GM19351 (cell line): ENCODE results near the gene BMP8A.
"Not testable (repeated sequence)": the region's sequence is repeated elsewhere in the genome, so short reads cannot be mapped to it uniquely, and the experiment has no call there.

Experiments used
- ATAC-seq: cut with Tn5 transposase; IDR thresholded peaks from one replicate; pipeline ENCODE4 v1.9.1; 2021; ENCODE audit warnings: mild to moderate bottlenecking, moderate library complexity; ENCODE audit not compliant: unreplicated experiment

Gene BMP8A

DNA sequence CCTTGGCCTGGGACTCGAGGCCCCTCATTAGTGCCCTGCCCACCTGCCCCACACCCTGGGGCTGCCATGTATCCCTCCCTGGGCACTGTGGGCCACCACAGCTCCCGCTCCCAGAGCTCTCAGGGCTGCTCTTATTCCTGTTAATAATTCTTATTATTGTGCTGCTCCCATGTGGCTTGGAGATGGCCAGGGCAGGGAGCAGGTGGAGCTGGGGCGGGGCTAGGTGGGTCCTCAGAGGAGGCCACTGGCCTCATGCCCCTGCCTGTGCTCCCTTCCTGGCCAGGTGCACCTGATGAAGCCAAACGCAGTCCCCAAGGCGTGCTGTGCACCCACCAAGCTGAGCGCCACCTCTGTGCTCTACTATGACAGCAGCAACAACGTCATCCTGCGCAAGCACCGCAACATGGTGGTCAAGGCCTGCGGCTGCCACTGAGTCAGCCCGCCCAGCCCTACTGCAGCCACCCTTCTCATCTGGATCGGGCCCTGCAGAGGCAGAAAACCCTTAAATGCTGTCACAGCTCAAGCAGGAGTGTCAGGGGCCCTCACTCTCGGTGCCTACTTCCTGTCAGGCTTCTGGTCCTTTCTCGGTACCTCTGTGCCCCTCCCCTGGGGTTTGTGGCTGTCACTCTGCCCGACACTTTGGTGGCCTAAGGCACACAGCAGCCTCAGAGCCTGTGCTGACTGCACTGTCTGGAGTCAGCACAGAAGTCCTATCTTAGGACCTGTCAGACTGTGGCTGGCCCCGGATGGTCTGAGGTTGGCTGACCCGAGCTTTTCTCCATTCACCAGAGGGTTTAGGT, 34.1 kb downstream of the BMP8A start:
- peak; percentile 95 for ATAC-seq

DNA sequence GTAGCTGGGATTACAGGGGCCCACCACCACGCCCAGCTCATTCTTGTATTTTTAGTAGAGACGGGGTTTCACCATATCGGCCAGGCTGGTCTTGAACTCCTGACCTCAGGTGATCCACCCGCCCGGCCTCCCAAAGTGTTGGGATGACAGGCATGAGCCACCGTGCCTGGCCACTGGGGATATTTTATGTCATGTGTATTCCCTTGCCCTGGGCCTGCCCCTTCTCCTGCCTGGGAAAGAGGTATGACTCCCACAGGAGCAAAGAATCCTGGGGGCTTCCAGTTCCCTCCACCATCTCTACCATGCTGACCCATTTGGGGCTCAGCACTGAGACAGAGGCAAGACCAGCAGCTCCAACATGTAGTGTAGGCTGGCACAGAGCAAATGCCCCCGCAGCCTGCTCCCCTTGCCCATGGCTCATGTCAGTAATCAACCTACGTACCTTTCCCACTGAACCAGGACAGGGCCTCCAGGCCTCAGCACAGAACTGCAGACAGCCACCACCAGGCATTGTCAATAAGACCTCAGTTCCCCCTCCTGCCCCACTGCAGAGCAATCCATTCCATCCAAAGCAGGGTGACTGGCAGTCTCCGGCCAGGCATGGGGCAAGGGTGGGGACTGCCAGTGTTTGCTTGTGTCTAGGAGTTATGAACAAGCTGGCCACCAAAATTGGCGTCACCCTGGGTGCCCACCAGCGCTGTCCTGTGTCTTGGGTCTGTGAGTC, 35.2 kb downstream of the BMP8A start:
- ATAC-seq, result no peak

DNA sequence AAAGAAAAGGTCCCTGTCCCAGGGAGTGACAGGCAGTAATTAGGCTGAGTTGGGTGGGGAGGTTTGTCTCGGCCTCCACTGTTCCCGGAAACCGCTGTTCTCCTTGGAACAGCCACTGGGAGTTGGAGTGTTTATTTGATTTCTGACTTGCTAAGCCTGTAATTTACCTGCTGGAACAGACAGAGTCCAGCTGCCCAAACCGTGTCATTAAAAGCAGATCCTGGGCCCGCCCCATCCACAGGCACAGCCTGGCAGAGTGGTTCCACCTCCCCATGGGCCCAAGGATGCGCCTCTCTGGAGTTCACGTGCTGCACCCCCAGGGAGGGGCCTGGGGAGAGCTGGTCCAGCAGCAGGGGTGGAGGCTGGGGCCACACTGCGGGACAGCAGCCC, 35.7 kb downstream of the BMP8A start:
- ATAC-seq, result not testable (repeated sequence)

- ATAC-seq, result no peak
Measured at GRCh38 chr1:39528082-39528481, 36.6 kb downstream of the BMP8A start.

- no peak for ATAC-seq
Measured at GRCh38 chr1:39529901-39530535, 38.6 kb downstream of the BMP8A start.

DNA sequence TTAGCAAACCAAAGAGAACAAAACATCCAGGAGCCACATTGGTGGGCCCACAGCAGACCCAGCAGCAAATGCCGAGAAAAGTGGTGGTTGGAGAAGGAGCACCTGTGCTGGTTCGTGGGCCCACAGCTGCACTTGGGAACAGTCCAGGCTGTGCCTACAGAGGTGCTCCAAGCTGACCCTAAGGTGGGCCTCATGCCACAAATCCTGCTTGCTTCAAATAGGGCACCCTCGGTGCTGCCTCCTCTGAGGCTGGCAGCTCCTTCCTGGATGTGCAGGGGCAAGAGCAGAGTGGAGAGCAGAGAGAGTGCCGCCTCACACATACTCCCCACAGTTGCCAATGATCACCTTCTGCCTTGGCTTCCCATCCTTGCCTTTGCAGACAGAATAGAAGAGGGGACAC, 40.1 kb downstream of the BMP8A start:
- ATAC-seq, result no peak

DNA sequence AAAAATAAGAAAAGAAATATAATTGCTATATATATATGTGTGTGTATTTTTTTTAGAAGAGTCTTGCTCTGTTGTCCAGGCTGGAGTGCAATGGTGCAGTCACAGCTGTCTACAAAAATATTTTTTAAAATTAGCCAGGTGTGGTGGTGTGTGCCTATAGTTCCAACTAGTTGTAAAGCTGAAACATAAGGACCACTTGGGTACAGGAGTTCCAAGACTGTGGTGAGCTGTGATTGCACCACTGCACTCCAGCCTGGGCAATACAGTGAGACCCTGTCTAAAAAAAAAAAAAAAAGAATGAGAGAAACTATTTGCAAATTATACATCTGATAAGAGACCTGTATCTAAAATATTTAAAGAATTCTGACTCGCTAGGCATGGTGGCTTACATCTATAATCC, 42.0 kb downstream of the BMP8A start:
- ATAC-seq, result no peak

DNA sequence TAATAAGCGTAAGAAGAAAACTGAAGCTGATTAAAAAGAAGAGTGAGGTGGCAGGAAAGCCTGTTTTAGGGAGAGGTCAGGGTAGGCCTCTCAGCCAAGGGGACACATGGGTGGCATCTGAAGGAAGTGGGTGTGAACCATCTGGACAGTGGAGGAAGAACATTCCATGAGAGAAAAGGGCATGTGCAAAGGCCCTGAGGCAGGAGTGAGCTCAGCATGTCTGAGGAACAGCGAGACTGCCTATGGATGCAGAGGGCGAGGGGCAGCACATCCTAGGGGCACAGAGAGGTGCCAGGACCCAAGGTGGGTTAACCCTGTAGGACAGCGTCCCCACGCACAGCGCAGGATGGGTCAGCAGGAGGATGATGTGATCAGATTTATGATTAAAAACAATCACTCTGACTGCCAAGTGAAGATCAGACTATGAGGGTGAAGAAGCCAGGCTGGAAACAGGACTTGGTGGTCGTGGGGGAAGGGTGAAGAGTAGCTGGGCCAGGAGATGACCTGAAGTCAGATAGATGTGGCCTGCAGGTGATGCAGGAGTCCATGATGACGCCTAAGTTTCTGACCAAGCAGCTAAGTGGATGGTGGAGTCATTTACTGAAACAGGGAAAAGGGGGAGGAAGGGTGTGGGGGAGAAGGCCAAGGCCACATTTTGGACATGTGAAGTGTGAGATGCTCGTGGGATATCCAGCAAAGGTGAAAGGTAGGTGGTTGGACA, 47.3 kb downstream of the BMP8A start:
- ATAC-seq, result no peak

GRCh38 chr1:39539252-39539790, 47.9 kb downstream of the BMP8A start:
- ATAC-seq, result no peak

- no peak for ATAC-seq
Measured at GRCh38 chr1:39540504-39541031, 49.1 kb downstream of the BMP8A start.

- no peak for ATAC-seq
Measured at GRCh38 chr1:39542924-39543323, 51.5 kb downstream of the BMP8A start.

DNA sequence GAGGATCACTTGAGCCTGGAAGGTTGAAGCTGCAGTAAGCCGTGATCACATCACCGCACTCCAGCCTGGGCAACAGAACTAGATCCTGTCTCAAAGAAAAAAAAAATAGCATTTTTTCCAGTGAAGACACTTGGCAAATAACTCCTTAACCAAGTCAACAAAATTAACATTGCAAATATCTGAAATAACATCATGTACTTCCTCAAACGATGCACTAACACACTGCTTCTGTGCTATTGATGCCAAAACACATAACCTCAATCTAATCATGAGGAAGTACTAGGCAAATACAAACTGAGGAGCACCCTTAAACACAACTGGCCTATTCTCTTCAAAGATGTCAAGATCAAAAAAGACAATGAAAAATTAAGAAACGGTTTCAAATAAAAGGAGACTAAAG, 52.9 kb downstream of the BMP8A start:
- ATAC-seq, result no peak

DNA sequence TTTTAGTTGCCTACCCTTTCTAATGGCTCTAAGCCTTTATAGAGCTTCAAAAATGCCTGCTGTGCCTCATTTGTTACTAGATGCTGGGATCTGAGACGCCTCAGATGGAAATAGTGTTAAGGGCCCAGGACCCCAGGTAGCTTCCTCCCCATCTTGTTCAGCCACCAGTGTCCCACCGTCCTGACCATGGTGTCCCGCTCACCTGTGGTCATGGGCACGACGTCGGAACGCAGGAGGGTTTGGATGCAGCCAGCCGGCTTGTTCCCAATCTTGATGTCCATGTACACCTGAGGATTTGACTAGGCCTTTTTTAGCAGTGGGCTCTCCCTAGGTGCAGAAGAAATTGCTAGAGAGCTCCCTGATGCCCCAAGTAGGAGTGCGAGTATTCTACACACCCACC, 54.1 kb downstream of the BMP8A start:
- no peak for ATAC-seq

GRCh38 chr1:39554277-39554676, 62.8 kb downstream of the BMP8A start:
- ATAC-seq, result no peak

GRCh38 chr1:39561279-39561678, 69.8 kb downstream of the BMP8A start:
- no peak for ATAC-seq

- no peak for ATAC-seq
Measured at GRCh38 chr1:39562886-39563285, 71.5 kb downstream of the BMP8A start.

- ATAC-seq, result no peak
Measured at GRCh38 chr1:39563669-39564068, 72.2 kb downstream of the BMP8A start.

- no peak for ATAC-seq
Measured at GRCh38 chr1:39564340-39564739, 72.9 kb downstream of the BMP8A start.

- no peak for ATAC-seq
Measured at GRCh38 chr1:39564941-39565340, 73.5 kb downstream of the BMP8A start.

DNA sequence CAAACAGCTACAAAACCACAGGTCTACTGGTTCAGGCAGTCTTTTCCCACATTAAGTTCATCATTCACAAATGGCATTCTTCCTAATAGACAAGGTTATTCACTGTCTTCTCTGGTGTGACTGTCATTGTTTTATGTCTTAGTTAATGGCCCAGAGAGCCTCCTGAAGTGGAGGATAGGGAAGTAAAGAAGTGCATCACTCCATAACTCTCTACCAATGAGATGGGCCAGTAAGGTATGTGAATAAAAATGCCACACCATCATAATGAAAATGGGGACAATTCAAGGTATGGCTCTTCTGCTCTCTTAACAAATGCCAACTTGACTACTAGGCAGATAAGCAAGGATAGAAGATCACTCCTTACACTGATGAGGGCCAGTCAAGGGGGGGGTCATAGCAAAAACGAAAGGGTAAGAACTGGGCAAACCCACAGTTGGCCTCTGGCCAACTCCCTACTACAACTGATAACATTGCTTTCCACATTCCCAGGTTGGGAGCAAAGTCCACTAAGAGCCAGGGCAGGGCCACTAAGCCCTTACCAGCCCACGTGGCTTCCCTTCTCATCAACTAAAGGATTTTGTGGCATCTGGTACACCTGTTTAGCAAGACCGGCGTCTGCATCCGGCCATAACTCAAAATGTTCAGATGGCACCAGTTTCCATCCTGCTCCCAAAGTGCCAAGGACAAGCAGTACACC, 75.2 kb downstream of the BMP8A start:
- ATAC-seq, result no peak
